ENCODE results near the gene TMC1.

Gene TMC1

GRCh38 chr9:72540348-72540873 is 19.0 kb downstream of the TMC1 start:
- TF ChIP-seq ZFX (IDR thresholded peaks at IDR 0.05) (no peak), CTCF (conservative IDR thresholded peaks at IDR 0.05) (no peak)
- peak overlapping the region; percentile 71; the same call in 1 of the 2 replicates for H3K27ac ChIP-seq

- peak overlapping the region; percentile 30 for H3K27ac ChIP-seq
These were observed 21.1 kb downstream of the TMC1 start for GRCh38 chr9:72542537-72542833.

- TF ChIP-seq ZFX (IDR thresholded peaks at IDR 0.05): no peak
- peak overlapping the region; percentile 43 for H3K27ac ChIP-seq
These were observed 21.5 kb downstream of the TMC1 start for GRCh38 chr9:72542917-72543316.

GRCh38 chr9:72551306-72551705 is 29.9 kb downstream of the TMC1 start:
- H3K27ac ChIP-seq: peak overlapping the region; percentile 38; the same call in 1 of the 2 replicates
- TF ChIP-seq CTCF (conservative IDR thresholded peaks at IDR 0.05) (no peak), ZFX (IDR thresholded peaks at IDR 0.05) (no peak)

- TF ChIP-seq CTCF (conservative IDR thresholded peaks at IDR 0.05) (no peak), ZFX (IDR thresholded peaks at IDR 0.05) (no peak)
- H3K27ac ChIP-seq: no peak overlapping the region; the same call in 1 of the 2 replicates
These were observed 30.9 kb downstream of the TMC1 start for GRCh38 chr9:72552356-72552755.

GRCh38 chr9:72554221-72554641 is 32.8 kb downstream of the TMC1 start:
- no peak overlapping the region for H3K27ac ChIP-seq
- TF ChIP-seq ZFX (IDR thresholded peaks at IDR 0.05) (no peak), CTCF (conservative IDR thresholded peaks at IDR 0.05) (no peak)

GRCh38 chr9:72557549-72557948 is 36.1 kb downstream of the TMC1 start:
- H3K27ac ChIP-seq: no peak overlapping the region
- TF ChIP-seq ZFX (IDR thresholded peaks at IDR 0.05) (no peak), CTCF (conservative IDR thresholded peaks at IDR 0.05) (no peak)

GRCh38 chr9:72560086-72560485 is 38.7 kb downstream of the TMC1 start:
- H3K27ac ChIP-seq: no peak overlapping the region
- TF ChIP-seq CTCF (conservative IDR thresholded peaks at IDR 0.05) (no peak), ZFX (IDR thresholded peaks at IDR 0.05) (no peak)
